SK-N-MC (cell line): ENCODE data around the gene ZNF775.

Experiments used
- EZH2 ChIP-seq: fragments of 200-600 bp; sonication (generic); IDR thresholded peaks from one replicate; pipeline ENCODE4 v1.6.1; 2017; ENCODE audit warnings: antibody characterized with exemption
- FOXP2 ChIP-seq: optimal IDR thresholded peaks from 2 replicates; pipeline ENCODE3; 2011; ENCODE audit warnings: mild to moderate bottlenecking, moderate library complexity; ENCODE audit not compliant: insufficient read depth; ENCODE audit errors: extremely low read length, control extremely low read depth
- POLR2AphosphoS5 ChIP-seq: IDR thresholded peaks from 2 replicates; pipeline ENCODE4 v1.6.1; 2012; ENCODE audit warnings: mild to moderate bottlenecking, low read depth, low read length, borderline replicate concordance

DNA sequence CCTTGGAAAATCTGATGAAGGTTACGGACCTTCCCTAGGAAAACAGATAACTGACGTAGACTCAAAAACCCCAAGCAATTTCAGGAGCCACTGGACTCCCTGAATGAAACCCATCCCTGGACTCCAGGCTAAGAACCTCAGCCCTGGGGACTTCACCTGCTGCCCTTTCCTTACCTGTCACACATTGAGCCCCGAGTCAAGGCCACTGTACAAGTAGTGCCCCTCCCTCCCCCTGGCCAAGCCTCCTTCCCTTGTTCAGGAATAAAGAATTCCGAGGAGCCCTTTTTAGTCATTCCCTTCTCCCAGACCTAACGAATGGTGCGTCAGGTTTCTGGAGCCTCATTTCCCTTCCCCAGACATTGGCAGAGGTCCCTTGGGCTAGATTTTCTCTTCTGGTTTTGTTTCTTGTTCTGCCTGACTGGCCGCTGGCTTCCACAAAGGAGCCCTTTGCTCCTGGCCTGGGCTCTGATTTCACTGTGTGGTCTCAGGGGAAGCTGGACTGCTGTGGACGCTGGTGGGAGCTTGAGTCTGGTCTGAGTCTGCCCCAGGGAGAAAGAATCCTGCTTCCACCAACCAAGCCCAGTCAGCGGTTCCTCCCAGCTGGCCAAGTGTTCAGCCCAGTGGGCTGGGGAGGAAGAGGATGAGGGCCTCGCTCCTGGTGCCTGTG is 31.7 kb downstream of the ZNF775 start:
- TF ChIP-seq EZH2 (no peak), FOXP2 (no peak), POLR2AphosphoS5 (no peak)
